Left renal pelvis (tissue), 4 donors: Measurements from ENCODE around the gene RFX8. TPM values are rescaled to one million over a fixed set of nuclear protein-coding genes. Genes with fewer than 3 reads are reported as not detected.
"Not testable (repeated sequence)": the region's sequence is repeated elsewhere in the genome, so short reads cannot be mapped to it uniquely, and the experiment has no call there.

Experiments
- DNase-seq, 4 donors: peaks; one replicate each; pipeline ENCODE4 v3.0.0-alpha.2; 2013; ENCODE audit warnings: low read depth in 4 of 4, low spot score in 3 of 4
- polyA plus RNA-seq, 4 donors: library from polyadenylated mRNA; unstranded; fragments of 120-200 nt; gene quantifications; one replicate each; pipeline ENCODE4 v1.2.1, GENCODE V29; 2013; ENCODE audit not compliant: insufficient read length in 4 of 4

RFX8 gene
- polyA plus RNA-seq: 1 to 10 TPM in 2 of 4 donors, under 1 TPM in 2; 0.67 to 1.5 (median 0.98) TPM

GRCh38 chr2:101474731-101475384 lies at the start of gene RFX8:
TSS of gene RFX8 (minus strand) at chr2:101475112. CDS start at chr2:101466848, 8,264 bp downstream.
- DNase-seq: no peak

GRCh38 chr2:101521487-101521886 lies 46.6 kb upstream of the RFX8 start:
- no peak for DNase-seq

- DNase-seq: no peak
Observed at GRCh38 chr2:101520246-101520645, 45.3 kb upstream of the RFX8 start.

- DNase-seq: peak in 3 of 4 donors; percentile 29 to 55 (median 43)
Observed at GRCh38 chr2:101518578-101519492, 43.9 kb upstream of the RFX8 start.

- no peak for DNase-seq
Observed at GRCh38 chr2:101517758-101518271, 42.9 kb upstream of the RFX8 start.

GRCh38 chr2:101516823-101517690 lies 42.1 kb upstream of the RFX8 start:
- no peak for DNase-seq

- DNase-seq: no peak
Observed at GRCh38 chr2:101516349-101516748, 41.4 kb upstream of the RFX8 start.

- no peak for DNase-seq
Observed at GRCh38 chr2:101515477-101515876, 40.6 kb upstream of the RFX8 start.

GRCh38 chr2:101512993-101513392 lies 38.1 kb upstream of the RFX8 start:
- DNase-seq: no peak

GRCh38 chr2:101511381-101511780 lies 36.5 kb upstream of the RFX8 start:
- no peak for DNase-seq

- DNase-seq: no peak
Observed at GRCh38 chr2:101509499-101510284, 34.8 kb upstream of the RFX8 start.

- no peak for DNase-seq
Observed at GRCh38 chr2:101508636-101509035, 33.7 kb upstream of the RFX8 start.

- DNase-seq: not testable (repeated sequence)
Observed at GRCh38 chr2:101505276-101505675, 30.4 kb upstream of the RFX8 start.

GRCh38 chr2:101504744-101505143 lies 29.8 kb upstream of the RFX8 start:
- not testable (repeated sequence) for DNase-seq

- no peak for DNase-seq
Observed at GRCh38 chr2:101502095-101502494, 27.2 kb upstream of the RFX8 start.

- no peak for DNase-seq
Observed at GRCh38 chr2:101501443-101501842, 26.5 kb upstream of the RFX8 start.

- no peak for DNase-seq
Observed at GRCh38 chr2:101500860-101501259, 25.9 kb upstream of the RFX8 start.

GRCh38 chr2:101500180-101500579 lies 25.3 kb upstream of the RFX8 start:
- no peak for DNase-seq

- DNase-seq: no peak
Observed at GRCh38 chr2:101496279-101496678, 21.4 kb upstream of the RFX8 start.
